GM12892 (cell line): ENCODE results near the gene NRXN3.
"Not testable (repeated sequence)": the region's sequence is repeated elsewhere in the genome, so short reads cannot be mapped to it uniquely, and the experiment has no call there.

Experiments
- DNase-seq: peaks from one replicate; pipeline ENCODE4 v3.0.0; 2011; ENCODE audit not compliant: insufficient read length
- FAIRE-seq: peaks from 2 replicates; lab custom pipeline; 2011; peaks lifted over from hg19 to GRCh38; lab: Jason Lieb, UNC
- POLR2A ChIP-seq: IDR thresholded peaks from 2 replicates; pipeline ENCODE4 v1.6.1; 2011; ENCODE audit warnings: low read depth, low read length, control low read depth
- POLR2AphosphoS5 ChIP-seq: IDR thresholded peaks from 2 replicates; pipeline ENCODE4 v1.6.1; 2011; ENCODE audit warnings: low read depth, low read length, control low read depth
- TAF1 ChIP-seq: IDR thresholded peaks from 2 replicates; pipeline ENCODE4 v1.6.1; 2011; ENCODE audit warnings: low read depth, mild to moderate bottlenecking, control low read depth, low read length, borderline replicate concordance

NRXN3 gene

DNA sequence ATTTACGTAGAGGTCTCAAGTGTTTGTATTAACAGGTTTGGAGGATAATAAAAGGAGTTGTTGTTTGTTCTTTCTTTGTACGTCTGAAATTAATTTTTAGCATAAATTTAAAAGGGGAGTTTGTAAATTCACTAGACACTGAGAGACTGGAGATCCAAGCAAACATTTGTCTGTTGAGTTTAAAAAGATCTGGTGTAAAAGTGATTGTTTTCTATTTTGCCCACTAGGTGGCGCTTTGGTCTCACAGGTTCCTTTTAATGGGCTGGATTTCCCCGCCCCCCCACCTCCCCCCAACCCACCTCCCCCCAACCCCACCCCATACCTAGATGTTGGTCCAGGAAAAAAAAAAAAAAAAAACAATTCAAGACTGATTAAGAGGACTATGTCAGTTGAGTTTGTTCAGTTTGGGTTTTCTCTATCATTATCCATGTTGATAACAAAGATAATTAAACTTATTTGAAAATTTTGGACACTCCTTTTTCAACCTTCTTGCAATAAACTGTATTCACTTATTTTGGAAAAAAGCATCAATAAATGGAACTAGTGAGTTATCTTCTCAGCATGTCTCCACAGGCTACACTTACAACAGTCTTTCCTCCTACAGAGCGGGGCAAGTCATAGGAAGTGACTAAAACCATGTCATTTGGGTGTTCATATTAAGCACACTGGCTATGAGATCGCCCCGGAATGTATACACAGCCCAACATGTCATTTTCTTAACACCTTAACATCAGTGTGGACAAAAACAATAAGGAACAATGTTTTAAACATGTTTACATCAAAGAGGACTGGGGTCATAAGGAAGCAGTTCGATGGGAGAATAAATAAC lies 841.1 kb downstream of the NRXN3 start:
- DNase-seq (no peak), FAIRE-seq (peak; percentile 27)
- no peak for TF ChIP-seq TAF1
- TF ChIP-seq POLR2A: no peak
- TF ChIP-seq POLR2AphosphoS5: no peak

- FAIRE-seq (no peak), DNase-seq (no peak)
- TF ChIP-seq POLR2A (no peak), TAF1 (no peak), POLR2AphosphoS5 (no peak)
Observed at GRCh38 chr14:79011920-79012204, 841.7 kb downstream of the NRXN3 start.

- DNase-seq (no peak), FAIRE-seq (no peak)
- TF ChIP-seq POLR2AphosphoS5: no peak
- TF ChIP-seq TAF1: no peak
- no peak for TF ChIP-seq POLR2A
Observed at GRCh38 chr14:79016828-79017505, 846.8 kb downstream of the NRXN3 start.

DNA sequence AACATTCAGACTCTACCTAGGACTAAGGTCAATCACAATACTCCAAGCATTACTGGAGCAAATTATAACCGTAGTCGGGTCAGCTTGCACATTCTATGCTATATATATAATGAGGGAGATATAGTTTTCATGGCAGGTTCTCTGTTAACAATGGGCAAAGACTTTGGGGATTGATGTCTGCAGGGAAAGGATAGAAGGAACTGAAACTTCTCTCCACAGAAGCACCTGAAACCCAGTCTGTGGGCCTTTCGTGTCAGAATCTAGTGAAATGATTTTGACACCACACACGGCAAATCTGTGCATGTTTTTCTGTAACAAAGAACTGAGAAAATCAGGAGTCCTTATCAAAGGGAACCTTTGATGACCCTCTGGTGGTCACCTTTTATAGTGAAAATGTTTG lies 847.4 kb downstream of the NRXN3 start:
- DNase-seq: no peak
- no peak for TF ChIP-seq TAF1
- TF ChIP-seq POLR2A: no peak
- TF ChIP-seq POLR2AphosphoS5: no peak
- no peak for FAIRE-seq

GRCh38 chr14:79018836-79019235 lies 848.7 kb downstream of the NRXN3 start:
- TF ChIP-seq POLR2AphosphoS5 (no peak), POLR2A (no peak), TAF1 (no peak)
- DNase-seq: no peak
- FAIRE-seq: no peak

DNA sequence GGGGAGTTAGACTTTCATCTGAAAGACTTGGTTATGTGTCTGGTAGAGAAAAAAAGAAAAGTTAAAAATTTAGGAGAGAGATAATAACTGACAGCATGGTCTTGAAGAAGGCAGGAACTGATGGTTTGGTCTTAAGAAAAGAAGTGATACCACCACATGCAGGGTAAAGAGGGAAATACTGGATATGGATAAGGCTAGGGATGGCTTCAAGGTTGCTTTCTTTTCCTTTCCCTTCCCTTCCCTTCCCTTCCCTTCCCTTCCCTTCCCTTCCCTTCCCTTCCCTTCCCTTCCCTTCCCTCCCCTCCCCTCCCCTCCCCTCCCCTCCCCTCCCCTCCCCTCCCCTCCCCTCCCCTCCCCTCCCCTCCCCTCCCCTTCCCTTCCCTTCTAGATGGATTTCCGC lies 849.7 kb downstream of the NRXN3 start:
- not testable (repeated sequence) for DNase-seq, FAIRE-seq

DNA sequence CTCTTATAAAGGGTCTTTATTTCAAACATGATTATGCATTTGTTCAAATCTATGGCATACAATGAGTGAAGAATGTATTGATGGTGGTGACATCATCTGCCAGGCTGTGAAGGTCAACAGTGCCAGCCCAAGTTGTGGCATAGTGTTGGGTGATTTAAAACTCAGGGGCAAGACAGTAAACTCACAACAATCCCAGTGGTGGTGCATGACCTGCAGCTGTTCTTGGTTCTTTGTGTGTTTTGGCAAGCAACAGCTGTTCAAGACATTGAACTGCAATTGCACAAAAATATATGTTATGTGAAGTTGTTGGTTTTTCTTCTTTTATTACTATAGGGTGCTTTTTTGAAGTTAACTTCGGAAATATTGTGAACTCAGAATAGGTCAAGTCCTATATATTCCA lies 851.6 kb downstream of the NRXN3 start:
- FAIRE-seq (no peak), DNase-seq (no peak)
- TF ChIP-seq POLR2AphosphoS5: no peak

DNA sequence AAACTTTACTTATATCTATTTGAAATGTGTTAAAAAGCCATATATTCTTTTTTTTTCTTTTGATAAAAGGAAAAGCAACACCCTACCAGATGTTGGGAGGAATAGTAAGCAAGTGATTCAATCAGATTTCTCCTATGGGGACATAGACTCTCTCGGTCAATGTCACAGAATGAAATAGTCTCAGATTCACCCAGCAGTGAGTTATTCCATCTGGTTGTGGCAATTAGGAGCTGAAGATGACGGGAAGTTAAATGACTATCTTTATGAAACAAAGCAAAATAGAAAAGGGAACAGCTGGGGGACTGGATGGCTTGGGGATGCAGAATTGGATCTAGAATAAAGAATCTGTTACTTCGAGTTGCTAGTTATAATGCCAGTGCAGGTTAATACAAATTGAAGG lies 857.0 kb downstream of the NRXN3 start:
- FAIRE-seq (no peak), DNase-seq (no peak)
- TF ChIP-seq TAF1: no peak
- TF ChIP-seq POLR2A: no peak
- TF ChIP-seq POLR2AphosphoS5: no peak

- no peak for TF ChIP-seq TAF1
- TF ChIP-seq POLR2A: no peak
- TF ChIP-seq POLR2AphosphoS5: no peak
- FAIRE-seq (no peak), DNase-seq (no peak)
Observed at GRCh38 chr14:79028281-79028680, 858.1 kb downstream of the NRXN3 start.

- TF ChIP-seq POLR2AphosphoS5: no peak
- TF ChIP-seq POLR2A: no peak
- no peak for TF ChIP-seq TAF1
- DNase-seq (no peak), FAIRE-seq (no peak)
Observed at GRCh38 chr14:79036441-79036840, 866.3 kb downstream of the NRXN3 start.

GRCh38 chr14:79037106-79037505 lies 866.9 kb downstream of the NRXN3 start:
- TF ChIP-seq POLR2A (no peak), POLR2AphosphoS5 (no peak), TAF1 (no peak)
- FAIRE-seq: no peak

DNA sequence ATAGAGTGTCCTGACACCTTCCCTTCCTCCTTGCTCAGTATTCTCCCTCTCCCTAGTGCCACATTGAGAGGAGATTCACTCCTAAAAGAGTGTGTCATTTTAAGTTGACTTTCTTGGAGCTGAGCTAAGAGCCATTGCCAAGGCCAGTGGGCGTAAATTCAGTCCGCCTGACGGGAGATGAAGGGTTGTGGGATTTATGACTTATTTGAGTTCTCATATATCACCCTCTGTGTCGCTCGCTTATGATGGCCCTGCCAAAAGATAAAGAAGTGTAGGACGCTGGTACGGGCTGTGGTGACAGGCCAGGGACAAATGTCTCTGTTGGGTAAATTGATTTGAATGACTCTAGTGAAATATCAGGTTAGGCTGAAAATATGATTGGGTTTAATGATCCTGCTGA lies 867.4 kb downstream of the NRXN3 start:
- no peak for DNase-seq
- no peak for FAIRE-seq
- TF ChIP-seq POLR2AphosphoS5: no peak
- TF ChIP-seq POLR2A: no peak
- no peak for TF ChIP-seq TAF1

More at GRCh38 chr14:79037106-79037505, 866.9 kb downstream of the NRXN3 start:
- no peak for DNase-seq

- DNase-seq (no peak), FAIRE-seq (no peak)
- no peak for TF ChIP-seq POLR2AphosphoS5
- TF ChIP-seq TAF1: no peak
- TF ChIP-seq POLR2A: no peak
Observed at GRCh38 chr14:79040790-79041189, 870.6 kb downstream of the NRXN3 start.
